ENCODE data around the gene TMEM255A. TPM values are rescaled to one million over a fixed set of nuclear protein-coding genes. Genes with fewer than 3 reads are reported as not detected.

The TMEM255A gene
- total RNA-seq, 1 donor from 2014 or later, result 4.6 TPM

DNA sequence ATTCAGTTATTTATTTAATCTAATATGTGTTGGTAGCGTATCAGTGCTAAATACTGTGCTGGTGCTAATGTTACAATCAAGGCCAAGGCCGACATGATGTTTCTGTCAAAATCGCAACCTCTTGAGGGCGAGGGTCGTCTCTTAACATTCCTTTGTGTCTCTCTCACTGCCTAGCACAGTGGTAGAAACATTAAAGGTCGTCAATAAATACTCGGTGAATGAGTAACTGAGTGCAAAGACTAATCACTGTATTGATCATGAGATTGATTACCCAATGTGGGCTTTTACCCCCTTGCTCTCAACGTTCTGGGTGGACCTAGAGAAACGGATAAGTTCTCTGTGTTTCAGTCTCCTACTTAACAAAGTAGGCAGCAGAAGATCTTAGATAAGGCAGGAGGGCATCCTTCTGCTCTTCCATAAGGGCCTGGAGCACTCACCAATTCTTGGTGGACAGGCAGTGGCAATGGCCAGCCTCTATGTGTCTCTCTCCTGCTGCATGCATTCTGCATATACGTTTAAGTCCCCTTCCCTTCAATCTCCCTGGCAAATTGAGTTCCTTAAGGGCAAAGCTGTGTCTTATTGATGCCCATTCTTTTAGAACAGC lies 30.1 kb downstream of the TMEM255A start:
- TF ChIP-seq, protein P1, sequence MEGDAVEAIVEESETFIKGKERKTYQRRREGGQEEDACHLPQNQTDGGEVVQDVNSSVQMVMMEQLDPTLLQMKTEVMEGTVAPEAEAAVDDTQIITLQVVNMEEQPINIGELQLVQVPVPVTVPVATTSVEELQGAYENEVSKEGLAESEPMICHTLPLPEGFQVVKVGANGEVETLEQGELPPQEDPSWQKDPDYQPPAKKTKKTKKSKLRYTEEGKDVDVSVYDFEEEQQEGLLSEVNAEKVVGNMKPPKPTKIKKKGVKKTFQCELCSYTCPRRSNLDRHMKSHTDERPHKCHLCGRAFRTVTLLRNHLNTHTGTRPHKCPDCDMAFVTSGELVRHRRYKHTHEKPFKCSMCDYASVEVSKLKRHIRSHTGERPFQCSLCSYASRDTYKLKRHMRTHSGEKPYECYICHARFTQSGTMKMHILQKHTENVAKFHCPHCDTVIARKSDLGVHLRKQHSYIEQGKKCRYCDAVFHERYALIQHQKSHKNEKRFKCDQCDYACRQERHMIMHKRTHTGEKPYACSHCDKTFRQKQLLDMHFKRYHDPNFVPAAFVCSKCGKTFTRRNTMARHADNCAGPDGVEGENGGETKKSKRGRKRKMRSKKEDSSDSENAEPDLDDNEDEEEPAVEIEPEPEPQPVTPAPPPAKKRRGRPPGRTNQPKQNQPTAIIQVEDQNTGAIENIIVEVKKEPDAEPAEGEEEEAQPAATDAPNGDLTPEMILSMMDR (IDR thresholded peaks at IDR 0.05; ENCODE audit: insufficient read depth, low read depth, low read length), result no peak
- no peak for TF ChIP-seq EZH2 (IDR thresholded peaks at IDR 0.05; ENCODE audit: insufficient read depth, low read length)
- Histone ChIP-seq H4K20me1 (ENCODE audit: insufficient read depth, low read length) (no peaks in the 10 kb centered on the region), H3K4me1 (ENCODE audit: insufficient read depth, low read length) (no peaks in the 10 kb centered on the region), H3K9me3 (ENCODE audit: insufficient read depth, low read depth, low read length) (no peaks in the 10 kb centered on the region), H3K9ac (ENCODE audit: low read length) (no peak overlapping the region), H3K27ac (ENCODE audit: low read depth, low read length) (no peak overlapping the region), H3K27me3 (ENCODE audit: insufficient read depth, low read length) (no peaks in the 10 kb centered on the region), H2AFZ (ENCODE audit: low read depth, low read length) (no peak overlapping the region), H3K4me2 (ENCODE audit: low read length) (no peak overlapping the region), H3K79me2 (ENCODE audit: insufficient read depth, low read length) (no peaks in the 10 kb centered on the region), H3K36me3 (ENCODE audit: insufficient read depth, low read length) (no peaks in the 10 kb centered on the region), H3K4me3 (ENCODE audit: insufficient read depth, low read depth, low read length) (no peak overlapping the region)
- Mint-ChIP-seq H3K36me3 (ENCODE audit: low read depth, unreplicated experiment) (no peaks in the 10 kb centered on the region), H3K4me1 (ENCODE audit: low read depth, unreplicated experiment) (no peaks in the 10 kb centered on the region), H3K27me3 (ENCODE audit: low read depth, unreplicated experiment) (peaks cover 4% of the 10 kb centered on the region), H3K27ac (ENCODE audit: unreplicated experiment) (no peak overlapping the region), H3K9me3 (ENCODE audit: unreplicated experiment) (no peaks in the 10 kb centered on the region), H3K4me3 (ENCODE audit: unreplicated experiment) (no peak overlapping the region)
- FAIRE-seq (no peak), DNase-seq (ENCODE audit: low read depth) (no peak)

DNA sequence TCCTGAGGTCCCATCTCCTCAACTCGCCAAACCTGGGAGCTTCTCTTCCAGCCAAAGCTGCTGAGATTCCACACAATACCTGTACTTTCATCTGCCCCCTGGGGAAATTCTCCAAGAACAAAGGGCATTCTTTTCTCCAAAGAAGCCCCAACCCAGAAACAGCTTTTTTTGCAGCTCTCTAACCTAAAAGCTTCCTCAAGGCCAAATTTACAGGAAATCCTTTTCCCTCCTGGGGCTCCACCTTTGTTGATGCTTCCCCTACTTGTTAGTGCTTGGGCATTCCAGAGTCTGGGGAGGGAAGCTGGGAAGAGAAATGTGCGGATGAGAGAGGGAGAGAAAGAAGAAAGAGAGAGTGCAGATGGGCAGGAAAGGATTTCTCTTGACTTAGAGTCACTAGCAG lies 36.3 kb downstream of the TMEM255A start:
- TF ChIP-seq, protein P1 (IDR thresholded peaks at IDR 0.05; ENCODE audit: insufficient read depth, low read depth, low read length), result no peak
- no peak for TF ChIP-seq EZH2 (IDR thresholded peaks at IDR 0.05; ENCODE audit: insufficient read depth, low read length)
- Histone ChIP-seq H3K27me3 (ENCODE audit: insufficient read depth, low read length) (no peaks in the 10 kb centered on the region), H2AFZ (ENCODE audit: low read depth, low read length) (no peak overlapping the region), H3K36me3 (ENCODE audit: insufficient read depth, low read length) (no peaks in the 10 kb centered on the region), H3K4me3 (ENCODE audit: insufficient read depth, low read depth, low read length) (no peak overlapping the region), H3K4me1 (ENCODE audit: insufficient read depth, low read length) (no peaks in the 10 kb centered on the region), H3K4me2 (ENCODE audit: low read length) (no peak overlapping the region), H3K27ac (ENCODE audit: low read depth, low read length) (no peak overlapping the region), H3K9me3 (ENCODE audit: insufficient read depth, low read depth, low read length) (no peaks in the 10 kb centered on the region), H3K79me2 (ENCODE audit: insufficient read depth, low read length) (no peaks in the 10 kb centered on the region), H4K20me1 (ENCODE audit: insufficient read depth, low read length) (no peaks in the 10 kb centered on the region), H3K9ac (ENCODE audit: low read length) (no peak overlapping the region)
- no peak overlapping the region for H3K4me3 Mint-ChIP-seq (ENCODE audit: unreplicated experiment)
- H3K27ac Mint-ChIP-seq (ENCODE audit: unreplicated experiment), result no peak overlapping the region
- FAIRE-seq, result no peak
- no peaks in the 10 kb centered on the region for H3K9me3 Mint-ChIP-seq (ENCODE audit: unreplicated experiment)
- no peak for DNase-seq (ENCODE audit: low read depth)
- H3K36me3 Mint-ChIP-seq (ENCODE audit: low read depth, unreplicated experiment), result no peaks in the 10 kb centered on the region
- no peaks in the 10 kb centered on the region for H3K4me1 Mint-ChIP-seq (ENCODE audit: low read depth, unreplicated experiment)
- peaks cover 1% of the 10 kb centered on the region for H3K27me3 Mint-ChIP-seq (ENCODE audit: low read depth, unreplicated experiment)

DNA sequence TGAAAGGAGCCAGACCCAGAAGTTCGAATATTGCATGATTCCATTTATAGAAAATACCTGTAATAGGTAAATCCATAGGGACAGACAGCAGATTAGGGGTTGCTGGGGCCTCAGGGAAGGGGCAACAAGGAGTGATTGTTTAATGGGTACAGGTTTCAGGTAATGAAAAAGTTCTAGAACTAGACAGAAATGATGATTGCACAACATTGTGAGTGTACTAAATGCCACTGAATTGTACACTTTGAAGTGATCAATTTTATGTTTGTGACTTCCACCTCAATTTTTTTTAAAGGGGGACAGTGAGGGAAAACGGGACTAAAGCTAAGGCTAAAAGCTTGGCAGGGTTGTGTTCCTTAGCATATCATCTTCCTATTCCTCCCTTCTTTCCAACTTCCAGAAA lies 37.1 kb downstream of the TMEM255A start:
- H3K36me3 ChIP-seq (ENCODE audit: insufficient read depth, low read length), result no peaks in the 10 kb centered on the region
- TF ChIP-seq, protein P1 (IDR thresholded peaks at IDR 0.05; ENCODE audit: insufficient read depth, low read depth, low read length), result no peak
- no peak for TF ChIP-seq EZH2 (IDR thresholded peaks at IDR 0.05; ENCODE audit: insufficient read depth, low read length)
- FAIRE-seq (no peak), DNase-seq (ENCODE audit: low read depth) (no peak)
- H2AFZ ChIP-seq (ENCODE audit: low read depth, low read length), result no peak overlapping the region
- H3K4me3 ChIP-seq (ENCODE audit: insufficient read depth, low read depth, low read length), result no peak overlapping the region
- no peaks in the 10 kb centered on the region for H3K9me3 Mint-ChIP-seq (ENCODE audit: unreplicated experiment)
- no peak overlapping the region for H3K4me3 Mint-ChIP-seq (ENCODE audit: unreplicated experiment)
- no peaks in the 10 kb centered on the region for H4K20me1 ChIP-seq (ENCODE audit: insufficient read depth, low read length)
- H3K79me2 ChIP-seq (ENCODE audit: insufficient read depth, low read length), result no peaks in the 10 kb centered on the region
- no peak overlapping the region for H3K4me2 ChIP-seq (ENCODE audit: low read length)
- no peaks in the 10 kb centered on the region for H3K4me1 ChIP-seq (ENCODE audit: insufficient read depth, low read length)
- H3K27me3 ChIP-seq (ENCODE audit: insufficient read depth, low read length), result no peaks in the 10 kb centered on the region
- H3K9ac ChIP-seq (ENCODE audit: low read length), result no peak overlapping the region
- no peak overlapping the region for H3K27ac Mint-ChIP-seq (ENCODE audit: unreplicated experiment)
- no peak overlapping the region for H3K27ac ChIP-seq (ENCODE audit: low read depth, low read length)
- H3K9me3 ChIP-seq (ENCODE audit: insufficient read depth, low read depth, low read length), result no peaks in the 10 kb centered on the region
- no peaks in the 10 kb centered on the region for H3K4me1 Mint-ChIP-seq (ENCODE audit: low read depth, unreplicated experiment)
- peaks cover 1% of the 10 kb centered on the region for H3K27me3 Mint-ChIP-seq (ENCODE audit: low read depth, unreplicated experiment)
- no peaks in the 10 kb centered on the region for H3K36me3 Mint-ChIP-seq (ENCODE audit: low read depth, unreplicated experiment)
